ENCODE measurements around the gene NR1D1.

DNA sequence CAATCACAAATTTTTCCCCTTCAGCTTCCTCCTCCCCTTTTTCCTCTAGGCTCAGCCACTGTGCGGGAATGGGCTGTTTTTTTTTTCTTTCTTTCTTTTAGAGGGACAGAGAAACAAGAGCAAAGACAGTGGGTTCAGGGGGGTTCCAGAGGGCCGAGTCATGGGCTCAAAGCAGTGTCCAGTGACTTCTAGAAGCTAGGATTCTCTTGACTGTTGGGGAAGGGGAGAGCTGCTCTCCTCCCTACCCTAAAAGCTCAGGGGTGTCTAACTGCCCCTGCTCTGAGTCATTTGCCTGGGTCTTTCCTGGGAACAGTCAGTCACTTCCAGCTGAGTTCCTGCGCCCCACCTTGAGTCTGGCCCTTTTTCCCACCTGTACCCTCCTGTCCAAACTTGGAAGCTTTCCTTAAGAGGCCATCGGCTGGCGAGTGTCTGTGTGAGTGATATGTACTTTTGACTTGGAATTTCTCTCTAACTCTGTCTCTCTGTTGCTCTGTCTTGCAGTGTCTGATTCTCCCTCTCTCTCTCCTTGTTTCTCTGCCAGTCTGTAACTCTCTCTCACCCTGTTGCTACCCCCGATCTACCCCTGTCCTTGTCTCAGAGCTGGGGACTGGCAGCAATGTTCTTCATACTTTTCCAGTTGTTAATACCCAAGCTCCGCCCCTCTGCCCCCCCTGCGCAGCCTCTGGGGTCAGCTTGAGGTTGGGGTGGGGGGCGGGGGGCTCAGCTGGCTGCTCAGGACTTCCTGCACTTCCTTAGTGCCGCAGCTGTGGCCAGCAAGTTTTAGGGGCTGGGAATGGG lies 35.2 kb downstream of the NR1D1 start:
- TF ChIP-seq EZH2phosphoT487 (IDR thresholded peaks at IDR 0.05; ENCODE audit: insufficient read depth, low read depth) (no peak), EZH2 (IDR thresholded peaks at IDR 0.05; ENCODE audit: insufficient read depth, poor library complexity, severe bottlenecking) (no peak)
